Keratinocyte (primary cell): ENCODE results near the gene L3MBTL3. TPM values are rescaled to one million over a fixed set of nuclear protein-coding genes. Genes with fewer than 3 reads are reported as not detected.
A peak's percentile ranks its signal among the peaks of the same experiment; 100 is the strongest.

Source experiments
- DNase-seq: peaks from one replicate; pipeline ENCODE4 v3.0.0-alpha.2; 2011; ENCODE audit warnings: low read depth, missing footprints, low spot score
- FAIRE-seq: peaks from 2 replicates; lab custom pipeline; 2011; peaks lifted over from hg19 to GRCh38; lab: Jason Lieb, UNC
- H2AFZ ChIP-seq: 2 replicates; pipeline ENCODE4 v1.6.0; 2012; ENCODE audit warnings: low read length, control low read depth, inconsistent platforms; ENCODE audit not compliant: control insufficient read depth
- H3K27ac ChIP-seq: 2 replicates; pipeline ENCODE4 v1.5.1; 2011; ENCODE audit warnings: low read length; ENCODE audit not compliant: control insufficient read depth, insufficient read depth
- H3K27me3 ChIP-seq: 3 replicates; pipeline ENCODE4 v1.6.0; 2011; ENCODE audit warnings: low read length; ENCODE audit not compliant: control insufficient read depth, insufficient read depth; ENCODE audit errors: extremely low read depth
- H3K36me3 ChIP-seq, 2 experiments: 2 replicates in 1 of 2; 3 replicates in 1 of 2; pipeline ENCODE4 v1.5.1; 2011; ENCODE audit warnings: low read length in 2 of 2, mild to moderate bottlenecking in 1 of 2; ENCODE audit not compliant: control insufficient read depth in 2 of 2, insufficient read depth in 2 of 2; ENCODE audit errors: extremely low read depth in 1 of 2
- H3K4me1 ChIP-seq: 3 replicates; pipeline ENCODE4 v1.5.1; 2011; ENCODE audit warnings: low read length; ENCODE audit not compliant: control insufficient read depth, insufficient read depth; ENCODE audit errors: extremely low read depth
- H3K4me2 ChIP-seq: 3 replicates; pipeline ENCODE4 v1.6.0; 2011; ENCODE audit warnings: low read depth, low read length; ENCODE audit not compliant: control insufficient read depth, insufficient read depth; ENCODE audit errors: extremely low read depth
- H3K4me3 ChIP-seq, 3 experiments: fragments of 200-600 bp in 1 of 3; sonication (generic) in 1 of 3; 2 replicates in 2 of 3; 3 replicates in 1 of 3; pipeline ENCODE4 v1.5.1; 2011 to 2016; ENCODE audit warnings: low read length in 3 of 3, mild to moderate bottlenecking in 3 of 3, control low read depth in 2 of 3, inconsistent platforms in 1 of 3, low read depth in 1 of 3, mixed read lengths in 1 of 3, mixed run types in 1 of 3, moderate library complexity in 1 of 3; ENCODE audit not compliant: control insufficient read depth in 2 of 3, insufficient read depth in 2 of 3; ENCODE audit errors: extremely low read depth in 1 of 3
- H3K79me2 ChIP-seq: 2 replicates; pipeline ENCODE4 v1.6.0; 2012; ENCODE audit warnings: low read length; ENCODE audit not compliant: control insufficient read depth, insufficient read depth
- H3K9ac ChIP-seq: 3 replicates; pipeline ENCODE4 v1.6.0; 2011; ENCODE audit warnings: low read length; ENCODE audit not compliant: control insufficient read depth, insufficient read depth; ENCODE audit errors: extremely low read depth
- H3K9me1 ChIP-seq: 3 replicates; pipeline ENCODE4 v1.6.0; 2011; ENCODE audit warnings: low read length; ENCODE audit not compliant: control insufficient read depth, insufficient read depth; ENCODE audit errors: extremely low read depth
- H3K9me3 ChIP-seq: 2 replicates; pipeline ENCODE4 v1.5.1; 2012; ENCODE audit warnings: low read depth, low read length; ENCODE audit not compliant: control insufficient read depth
- H4K20me1 ChIP-seq: 3 replicates; pipeline ENCODE4 v1.6.0; 2011; ENCODE audit warnings: low read length; ENCODE audit not compliant: control insufficient read depth, insufficient read depth; ENCODE audit errors: extremely low read depth
- CTCF ChIP-seq, 3 experiments: IDR thresholded peaks in 1 of 3; conservative IDR thresholded peaks in 1 of 3; optimal IDR thresholded peaks in 1 of 3; 2 replicates in 2 of 3; 3 replicates in 1 of 3; pipeline versions ENCODE3 to v1.5.1; 2011; ENCODE audit warnings: low read length in 3 of 3, mild to moderate bottlenecking in 3 of 3, moderate library complexity in 2 of 3, control low read depth in 1 of 3, inconsistent platforms in 1 of 3; ENCODE audit not compliant: insufficient read depth in 2 of 3; ENCODE audit errors: extremely low read depth in 1 of 3
- EZH2 ChIP-seq: IDR thresholded peaks from one replicate; pipeline ENCODE4 v1.6.1; 2012; ENCODE audit warnings: inconsistent platforms, mild to moderate bottlenecking, low read length, moderate library complexity
- dilution Hi-C: fragments of 300-500 bp; cut with MboI; formaldehyde crosslinking; loops from one replicate; pipeline ENCODE4 v1.7.0; 2020; ENCODE audit warnings: low sequenced_read_pairs; ENCODE audit not compliant: extremely low pct_ligation_motif_present
- polyA plus RNA-seq, 5 experiments: library from polyadenylated mRNA; depleted of rRNA in 3 of 5; stranded (reverse) in 3 of 5; stranded (forward) in 1 of 5; unstranded in 1 of 5; fragments of >200 nt; gene quantifications; 1 replicate in 1 of 5; 2 replicates in 3 of 5; 3 replicates in 1 of 5; pipeline versions ENCODE4 v1.2.1 to v1.2.3, GENCODE V29; 2011 to 2012; ENCODE audit warnings: missing spikeins in 2 of 5, low read depth in 1 of 5, low replicate concordance in 1 of 5

Gene L3MBTL3
- polyA plus RNA-seq, 1 donor (not counting 4 experiments of a cell fraction or from before 2014, with no cell fraction given) = 16.6 TPM

DNA sequence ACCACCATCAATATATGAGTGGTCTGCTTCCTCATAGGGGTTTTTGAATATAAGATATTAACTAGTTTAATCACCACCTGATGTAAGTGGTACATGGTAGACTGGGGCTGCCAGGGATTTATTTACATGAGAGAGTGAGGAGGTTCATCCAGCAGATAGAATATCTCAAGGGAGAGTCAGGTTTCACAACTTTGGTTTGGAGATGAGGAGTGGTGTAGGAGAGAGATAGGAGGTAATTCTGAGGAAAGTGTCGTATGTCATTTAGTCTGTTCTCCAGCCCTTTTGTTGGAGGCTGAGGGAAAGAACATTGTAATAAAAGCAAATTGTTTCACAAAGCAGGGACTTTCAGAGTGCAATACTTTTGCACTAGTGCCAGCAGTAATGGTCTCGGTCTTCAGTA is 16.8 kb downstream of the L3MBTL3 start:
- Histone ChIP-seq H3K27ac (no peak overlapping the region), H3K4me1 (no peaks in the 10 kb centered on the region), H2AFZ (no peak overlapping the region), H3K9me1 (peaks cover 3% of the 10 kb centered on the region), H3K4me3 (no peak overlapping the region), H3K79me2 (peaks cover 41% of the 10 kb centered on the region), H3K36me3 (peaks cover 0 to 4% of the 10 kb centered on the region in 2 experiments), H3K27me3 (no peaks in the 10 kb centered on the region), H3K9ac (no peak overlapping the region), H3K4me2 (no peak overlapping the region), H4K20me1 (peaks cover 3% of the 10 kb centered on the region), H3K9me3 (no peaks in the 10 kb centered on the region)
- dilution Hi-C loops = no loop called here
- FAIRE-seq = no peak
- DNase-seq = no peak
- TF ChIP-seq EZH2 = no peak
- no peak for TF ChIP-seq CTCF (optimal IDR thresholded peaks at IDR 0.05 in 1 of 3, IDR thresholded peaks at IDR 0.05 in 1 of 3, conservative IDR thresholded peaks at IDR 0.05 in 1 of 3; ENCODE audit: extremely low read depth in 1 of 3, insufficient read depth in 2 of 3, low read length in 3 of 3)

DNA sequence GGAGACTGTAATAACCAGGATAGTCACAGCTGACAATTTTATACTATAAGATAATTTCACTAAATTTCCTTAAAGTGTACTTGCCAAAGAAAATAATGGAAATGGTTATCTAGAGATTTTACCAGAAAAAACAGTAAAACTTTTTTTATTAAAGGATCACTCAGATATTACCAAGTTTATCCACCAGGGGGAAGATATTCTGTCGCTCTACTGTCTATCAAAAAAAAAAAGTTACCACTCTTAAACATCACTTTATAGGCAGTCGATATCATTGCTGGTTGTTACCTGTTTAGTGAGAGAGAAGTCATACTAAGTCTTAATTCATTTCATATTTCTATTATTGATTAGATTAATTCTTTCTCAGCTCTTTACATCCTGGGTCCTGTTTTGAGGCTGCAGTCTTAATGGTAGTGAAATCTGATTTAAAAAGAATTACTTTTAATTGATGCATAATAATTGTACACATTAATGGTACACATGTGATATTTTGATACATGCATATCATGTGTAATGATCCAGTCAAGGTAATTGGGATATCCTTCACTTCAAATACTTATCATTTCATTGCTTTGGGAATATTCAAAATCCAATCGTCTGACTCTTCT is 18.9 kb downstream of the L3MBTL3 start:
- no peak for FAIRE-seq
- DNase-seq = no peak

More for the DNA sequence above, 18.9 kb downstream of the L3MBTL3 start:
- no peak overlapping the region for H2AFZ ChIP-seq
- H4K20me1 ChIP-seq = peaks cover 3% of the 10 kb centered on the region
- no peak overlapping the region for H3K4me2 ChIP-seq
- no peak overlapping the region for H3K9ac ChIP-seq
- no peaks in the 10 kb centered on the region for H3K9me3 ChIP-seq
- peaks cover 30% of the 10 kb centered on the region for H3K79me2 ChIP-seq
- dilution Hi-C loops = no loop called here
- H3K4me1 ChIP-seq = no peaks in the 10 kb centered on the region
- no peak overlapping the region for H3K4me3 ChIP-seq
- H3K27me3 ChIP-seq = no peaks in the 10 kb centered on the region
- peak in 2 of 3 experiments; percentile 21 to 33 for TF ChIP-seq CTCF (optimal IDR thresholded peaks at IDR 0.05 in 1 of 3, IDR thresholded peaks at IDR 0.05 in 1 of 3, conservative IDR thresholded peaks at IDR 0.05 in 1 of 3; ENCODE audit: extremely low read depth in 1 of 3, insufficient read depth in 2 of 3, low read length in 3 of 3)
- no peak for TF ChIP-seq EZH2
- H3K9me1 ChIP-seq = peaks cover 3% of the 10 kb centered on the region
- H3K27ac ChIP-seq = no peak overlapping the region
- peaks cover 0 to 2% of the 10 kb centered on the region in 2 experiments for H3K36me3 ChIP-seq
